Neuronal stem cell (in vitro differentiated cells): Measurements from ENCODE around the gene SMNDC1.

Experiments used
- DNase-seq: peaks from one replicate; pipeline ENCODE4 v3.0.0-alpha.2; 2013; ENCODE audit warnings: low spot score
- H2AFZ ChIP-seq: one replicate; pipeline ENCODE4 v1.6.1; 2013; ENCODE audit warnings: mild to moderate bottlenecking, low read length, inconsistent platforms
- H2AK5ac ChIP-seq: 2 replicates; pipeline ENCODE4 v1.6.1; 2013; ENCODE audit warnings: low read depth, mild to moderate bottlenecking, inconsistent platforms, low read length, moderate library complexity, mixed read lengths
- H2BK120ac ChIP-seq: 2 replicates; pipeline ENCODE4 v1.6.1; 2013; ENCODE audit warnings: low read depth, mild to moderate bottlenecking, inconsistent platforms, low read length, moderate library complexity, mixed read lengths
- H2BK12ac ChIP-seq: one replicate; pipeline ENCODE4 v1.6.1; 2013; ENCODE audit warnings: low read length, inconsistent platforms
- H2BK15ac ChIP-seq: 2 replicates; pipeline ENCODE4 v1.6.1; 2013; ENCODE audit warnings: mild to moderate bottlenecking, low read length, inconsistent platforms, mixed read lengths
- H2BK5ac ChIP-seq: one replicate; pipeline ENCODE4 v1.6.1; 2013; ENCODE audit warnings: inconsistent platforms, mild to moderate bottlenecking, low read length, moderate library complexity
- H3K14ac ChIP-seq: one replicate; pipeline ENCODE4 v1.6.1; 2013; ENCODE audit warnings: low read length, inconsistent platforms
- H3K18ac ChIP-seq: 2 replicates; pipeline ENCODE4 v1.6.1; 2013; ENCODE audit warnings: low read length, inconsistent platforms
- H3K23ac ChIP-seq: 2 replicates; pipeline ENCODE4 v1.6.1; 2013; ENCODE audit warnings: low read depth, mild to moderate bottlenecking, mixed read lengths, low read length, inconsistent platforms; ENCODE audit not compliant: poor library complexity
- H3K27ac ChIP-seq: replicated peaks from 3 replicates; pipeline ENCODE4 v1.5.1; 2013; ENCODE audit warnings: low read length, inconsistent platforms
- H3K27me3 ChIP-seq, 3 experiments: 2 replicates each; pipeline ENCODE4 v1.6.1; 2013; ENCODE audit warnings: low read length in 3 of 3, mild to moderate bottlenecking in 2 of 3, inconsistent platforms in 1 of 3, low read depth in 1 of 3, mixed read lengths in 1 of 3, moderate library complexity in 1 of 3; ENCODE audit not compliant: control insufficient read depth in 3 of 3, insufficient read depth in 3 of 3
- H3K36me3 ChIP-seq, 2 donors: replicated peaks in 1 of 2; 2 replicates each; pipeline ENCODE4 v1.6.1; 2013; ENCODE audit warnings: low read length in 2 of 2; ENCODE audit not compliant: control insufficient read depth in 2 of 2, insufficient read depth in 2 of 2
- H3K4ac ChIP-seq: 2 replicates; pipeline ENCODE4 v1.6.1; 2013; ENCODE audit warnings: inconsistent platforms, mild to moderate bottlenecking, low read length, moderate library complexity
- H3K4me1 ChIP-seq, 2 donors: 1 replicate in 1 of 2; 2 replicates in 1 of 2; pipeline ENCODE4 v1.6.1; 2013; ENCODE audit warnings: low read length in 2 of 2, low read depth in 1 of 2; ENCODE audit not compliant: control insufficient read depth in 2 of 2, insufficient read depth in 1 of 2
- H3K4me2 ChIP-seq: one replicate; pipeline ENCODE4 v1.6.1; 2013; ENCODE audit warnings: mild to moderate bottlenecking, low read length, inconsistent platforms; ENCODE audit not compliant: insufficient read depth, poor library complexity, severe bottlenecking
- H3K4me3 ChIP-seq, 2 donors: 2 replicates each; pipeline ENCODE4 v1.5.1; 2013; ENCODE audit warnings: low read length in 2 of 2, mild to moderate bottlenecking in 2 of 2, inconsistent platforms in 1 of 2, moderate library complexity in 1 of 2
- H3K79me1 ChIP-seq: one replicate; pipeline ENCODE4 v1.6.1; 2013; ENCODE audit warnings: low read depth, mild to moderate bottlenecking, inconsistent platforms, low read length, moderate library complexity
- H3K9ac ChIP-seq: one replicate; pipeline ENCODE4 v1.6.1; 2013; ENCODE audit warnings: mild to moderate bottlenecking, low read depth, low read length, inconsistent platforms; ENCODE audit not compliant: poor library complexity
- H3K9me3 ChIP-seq, 2 donors: replicated peaks in 1 of 2; 2 replicates each; pipeline versions ENCODE3 to v1.6.1; 2013; ENCODE audit warnings: low read length in 2 of 2, mild to moderate bottlenecking in 2 of 2, inconsistent platforms in 1 of 2, low read depth in 1 of 2, mixed read lengths in 1 of 2, moderate library complexity in 1 of 2; ENCODE audit not compliant: control insufficient read depth in 2 of 2, insufficient read depth in 1 of 2
- H4K8ac ChIP-seq: one replicate; pipeline ENCODE4 v1.6.1; 2013; ENCODE audit warnings: low read depth, mild to moderate bottlenecking, inconsistent platforms, low read length, moderate library complexity
- H4K91ac ChIP-seq: one replicate; pipeline ENCODE4 v1.6.1; 2013; ENCODE audit warnings: low read length, low read depth, mild to moderate bottlenecking, inconsistent platforms; ENCODE audit not compliant: poor library complexity
- WGBS, 2 donors: extraction: QIAGEN DNeasy Blood & Tissue Kit; methylation state at CpG; one replicate each; pipeline ENCODE4 v1.1.7; 2013; ENCODE audit warnings: missing lambda C conversion rate in 2 of 2, mixed read lengths in 1 of 2; ENCODE audit not compliant: insufficient read length in 2 of 2, insufficient replicate concordance in 1 of 2; ENCODE audit errors: extremely low coverage in 2 of 2; 5-methylcytosine and 5-hydroxymethylcytosine counted together

SMNDC1 gene

GRCh38 chr10:110241841-110242240 is 62.9 kb downstream of the SMNDC1 start:
- Histone ChIP-seq H3K4me3 (no peak overlapping the region), H2BK12ac (no peak overlapping the region)
- no CpG with 5 or more reads among the region's 2 CpGs for WGBS, 2 donors

DNA sequence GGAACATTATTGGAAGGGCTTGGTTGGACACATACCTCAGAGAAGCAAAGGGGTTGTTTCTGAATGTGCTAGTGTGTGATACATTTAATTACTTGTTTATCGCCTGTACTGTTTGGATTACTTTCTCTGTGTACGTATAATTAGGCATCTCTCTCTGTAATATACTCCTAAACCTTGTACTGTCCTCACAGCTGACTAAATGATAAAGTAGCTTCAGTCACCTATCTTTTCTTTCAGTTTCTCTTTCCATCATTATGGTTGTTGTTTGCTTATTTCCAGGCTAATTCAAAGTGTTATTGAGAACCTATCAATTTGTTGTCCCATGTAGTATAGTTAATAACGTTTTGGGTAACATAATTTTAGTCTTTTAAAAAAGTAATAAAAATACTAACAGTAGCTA is 63.3 kb downstream of the SMNDC1 start:
- Histone ChIP-seq H3K27ac (no peak overlapping the region), H2BK120ac (no peak overlapping the region)

More at GRCh38 chr10:110241841-110242240, 62.9 kb downstream of the SMNDC1 start:
- Histone ChIP-seq H3K9me3 (peaks cover 0 to 17% of the 10 kb centered on the region in 2 donors), H2AFZ (no peak overlapping the region), H2BK120ac (no peak overlapping the region), H3K23ac (no peak overlapping the region), H2BK5ac (no peak overlapping the region), H4K91ac (no peak overlapping the region), H3K79me1 (no peaks in the 10 kb centered on the region), H2BK15ac (no peak overlapping the region), H3K27me3 (no peaks in the 10 kb centered on the region), H3K4me1 (no peaks in the 10 kb centered on the region), H3K4me2 (no peak overlapping the region), H3K4ac (no peak overlapping the region), H4K8ac (no peak overlapping the region), H3K36me3 (peaks cover 4 to 47% of the 10 kb centered on the region in 2 donors), H3K18ac (no peak overlapping the region), H2AK5ac (no peak overlapping the region), H3K14ac (no peak overlapping the region), H3K9ac (no peak overlapping the region), H3K27ac (no peak overlapping the region)
- DNase-seq = no peak

More for the DNA sequence above, 63.3 kb downstream of the SMNDC1 start:
- no peak overlapping the region for H3K9ac ChIP-seq
- H3K79me1 ChIP-seq = no peaks in the 10 kb centered on the region
- no peak overlapping the region for H3K4ac ChIP-seq
- H3K14ac ChIP-seq = no peak overlapping the region
- no peak overlapping the region for H3K18ac ChIP-seq
- H2BK12ac ChIP-seq = no peak overlapping the region
- H3K4me1 ChIP-seq = no peaks in the 10 kb centered on the region
- no peak overlapping the region for H2BK15ac ChIP-seq
- DNase-seq = no peak
- H2AK5ac ChIP-seq = no peak overlapping the region
- H3K4me3 ChIP-seq = no peak overlapping the region
- peaks cover 0 to 21% of the 10 kb centered on the region in 2 donors for H3K9me3 ChIP-seq
- H2BK5ac ChIP-seq = no peak overlapping the region
- peaks cover 4 to 49% of the 10 kb centered on the region in 2 donors for H3K36me3 ChIP-seq
- H4K91ac ChIP-seq = no peak overlapping the region
- H4K8ac ChIP-seq = no peak overlapping the region
- H3K4me2 ChIP-seq = no peak overlapping the region
- no CpG with 5 or more reads among the region's 3 CpGs for WGBS, 2 donors
- no peak overlapping the region for H3K23ac ChIP-seq
- no peaks in the 10 kb centered on the region for H3K27me3 ChIP-seq
- no peak overlapping the region for H2AFZ ChIP-seq
